Measurements from ENCODE around the gene C10orf120.

DNA sequence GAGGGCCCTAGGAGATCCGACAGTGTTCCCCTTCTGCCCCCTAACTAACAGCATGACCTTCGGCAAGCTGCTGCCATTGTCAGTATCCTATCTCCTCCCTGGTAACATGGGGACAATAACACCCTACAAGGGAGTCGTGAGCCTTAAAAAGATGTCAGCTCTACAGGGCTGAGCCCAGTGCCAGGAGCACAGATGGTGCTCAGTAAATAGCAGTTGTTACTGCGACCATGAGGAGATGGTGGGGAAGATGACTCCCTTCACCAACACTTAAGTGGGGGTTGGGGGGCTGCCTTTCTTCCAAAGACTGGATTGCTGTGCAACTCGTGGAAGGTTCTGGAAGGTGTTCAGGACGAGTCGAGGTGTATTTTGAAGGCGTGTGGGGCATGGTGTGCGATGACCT is 29.5 kb upstream of the C10orf120 start:
- TF ChIP-seq, protein P1, sequence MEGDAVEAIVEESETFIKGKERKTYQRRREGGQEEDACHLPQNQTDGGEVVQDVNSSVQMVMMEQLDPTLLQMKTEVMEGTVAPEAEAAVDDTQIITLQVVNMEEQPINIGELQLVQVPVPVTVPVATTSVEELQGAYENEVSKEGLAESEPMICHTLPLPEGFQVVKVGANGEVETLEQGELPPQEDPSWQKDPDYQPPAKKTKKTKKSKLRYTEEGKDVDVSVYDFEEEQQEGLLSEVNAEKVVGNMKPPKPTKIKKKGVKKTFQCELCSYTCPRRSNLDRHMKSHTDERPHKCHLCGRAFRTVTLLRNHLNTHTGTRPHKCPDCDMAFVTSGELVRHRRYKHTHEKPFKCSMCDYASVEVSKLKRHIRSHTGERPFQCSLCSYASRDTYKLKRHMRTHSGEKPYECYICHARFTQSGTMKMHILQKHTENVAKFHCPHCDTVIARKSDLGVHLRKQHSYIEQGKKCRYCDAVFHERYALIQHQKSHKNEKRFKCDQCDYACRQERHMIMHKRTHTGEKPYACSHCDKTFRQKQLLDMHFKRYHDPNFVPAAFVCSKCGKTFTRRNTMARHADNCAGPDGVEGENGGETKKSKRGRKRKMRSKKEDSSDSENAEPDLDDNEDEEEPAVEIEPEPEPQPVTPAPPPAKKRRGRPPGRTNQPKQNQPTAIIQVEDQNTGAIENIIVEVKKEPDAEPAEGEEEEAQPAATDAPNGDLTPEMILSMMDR (IDR thresholded peaks at IDR 0.05; ENCODE audit: low read depth, low read length) = no peak
- TF ChIP-seq EZH2phosphoT487 (IDR thresholded peaks at IDR 0.05; ENCODE audit: low read depth) = no peak

Data from OCI-LY3 (cell line).